Loucy (cell line): Measurements from ENCODE around the gene CHST11.
"Not testable (repeated sequence)": the region's sequence is repeated elsewhere in the genome, so short reads cannot be mapped to it uniquely, and the experiment has no call there.

ENCODE experiments used
- EZH2phosphoT487 ChIP-seq: fragments of 200-600 bp; IDR thresholded peaks from 2 replicates; pipeline ENCODE4 v1.6.1; 2018; ENCODE audit warnings: antibody characterized with exemption, mild to moderate bottlenecking, moderate library complexity, borderline replicate concordance
- TF ChIP-seq, protein P1 (sequence below): fragments of 200-600 bp; sonication (generic); conservative IDR thresholded peaks from 2 replicates; pipeline ENCODE4 v1.5.1; 2014; ENCODE audit warnings: mild to moderate bottlenecking, antibody characterized with exemption, low read length

GRCh38 chr12:104806194-104806593, 349.4 kb downstream of the CHST11 start:
- TF ChIP-seq, protein P1, sequence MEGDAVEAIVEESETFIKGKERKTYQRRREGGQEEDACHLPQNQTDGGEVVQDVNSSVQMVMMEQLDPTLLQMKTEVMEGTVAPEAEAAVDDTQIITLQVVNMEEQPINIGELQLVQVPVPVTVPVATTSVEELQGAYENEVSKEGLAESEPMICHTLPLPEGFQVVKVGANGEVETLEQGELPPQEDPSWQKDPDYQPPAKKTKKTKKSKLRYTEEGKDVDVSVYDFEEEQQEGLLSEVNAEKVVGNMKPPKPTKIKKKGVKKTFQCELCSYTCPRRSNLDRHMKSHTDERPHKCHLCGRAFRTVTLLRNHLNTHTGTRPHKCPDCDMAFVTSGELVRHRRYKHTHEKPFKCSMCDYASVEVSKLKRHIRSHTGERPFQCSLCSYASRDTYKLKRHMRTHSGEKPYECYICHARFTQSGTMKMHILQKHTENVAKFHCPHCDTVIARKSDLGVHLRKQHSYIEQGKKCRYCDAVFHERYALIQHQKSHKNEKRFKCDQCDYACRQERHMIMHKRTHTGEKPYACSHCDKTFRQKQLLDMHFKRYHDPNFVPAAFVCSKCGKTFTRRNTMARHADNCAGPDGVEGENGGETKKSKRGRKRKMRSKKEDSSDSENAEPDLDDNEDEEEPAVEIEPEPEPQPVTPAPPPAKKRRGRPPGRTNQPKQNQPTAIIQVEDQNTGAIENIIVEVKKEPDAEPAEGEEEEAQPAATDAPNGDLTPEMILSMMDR, result not testable (repeated sequence)
- not testable (repeated sequence) for TF ChIP-seq EZH2phosphoT487
